ENCODE measurements around the gene DIAPH3. TPM values are rescaled to one million over a fixed set of nuclear protein-coding genes. Genes with fewer than 3 reads are reported as not detected.

Gene DIAPH3
- total RNA-seq, 1 donor from 2014 or later, result 4.5 TPM

DNA sequence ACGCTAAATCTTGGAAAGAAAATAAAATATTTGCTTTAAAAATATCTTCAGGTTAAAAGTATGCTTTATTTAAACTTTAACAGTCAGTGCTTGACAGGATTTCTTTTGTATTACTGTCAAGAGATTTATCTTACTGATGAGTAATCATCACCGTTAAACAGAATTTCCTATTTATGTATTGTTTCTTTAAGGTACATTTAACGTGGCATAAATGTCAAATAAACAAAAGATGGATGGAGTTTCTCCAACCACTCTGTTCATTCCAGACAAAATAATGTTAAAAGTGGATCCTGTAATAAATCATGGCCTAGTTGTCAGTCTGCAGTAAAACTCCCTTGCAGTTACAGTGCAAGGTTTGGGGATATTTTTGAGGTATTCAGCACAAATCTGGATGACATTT lies 298.3 kb downstream of the DIAPH3 start:
- no peak for DNase-seq (ENCODE audit: low spot score)
- Mint-ChIP-seq H3K4me1 (ENCODE audit: unreplicated experiment) (peaks cover 6% of the 10 kb centered on the region), H3K27me3 (ENCODE audit: unreplicated experiment) (no peaks in the 10 kb centered on the region), H3K9me3 (ENCODE audit: unreplicated experiment) (no peaks in the 10 kb centered on the region), H3K36me3 (ENCODE audit: low read depth, unreplicated experiment) (no peaks in the 10 kb centered on the region), H3K4me3 (ENCODE audit: unreplicated experiment) (no peak overlapping the region), H3K27ac (ENCODE audit: unreplicated experiment) (no peak overlapping the region)
- TF ChIP-seq, protein P1, sequence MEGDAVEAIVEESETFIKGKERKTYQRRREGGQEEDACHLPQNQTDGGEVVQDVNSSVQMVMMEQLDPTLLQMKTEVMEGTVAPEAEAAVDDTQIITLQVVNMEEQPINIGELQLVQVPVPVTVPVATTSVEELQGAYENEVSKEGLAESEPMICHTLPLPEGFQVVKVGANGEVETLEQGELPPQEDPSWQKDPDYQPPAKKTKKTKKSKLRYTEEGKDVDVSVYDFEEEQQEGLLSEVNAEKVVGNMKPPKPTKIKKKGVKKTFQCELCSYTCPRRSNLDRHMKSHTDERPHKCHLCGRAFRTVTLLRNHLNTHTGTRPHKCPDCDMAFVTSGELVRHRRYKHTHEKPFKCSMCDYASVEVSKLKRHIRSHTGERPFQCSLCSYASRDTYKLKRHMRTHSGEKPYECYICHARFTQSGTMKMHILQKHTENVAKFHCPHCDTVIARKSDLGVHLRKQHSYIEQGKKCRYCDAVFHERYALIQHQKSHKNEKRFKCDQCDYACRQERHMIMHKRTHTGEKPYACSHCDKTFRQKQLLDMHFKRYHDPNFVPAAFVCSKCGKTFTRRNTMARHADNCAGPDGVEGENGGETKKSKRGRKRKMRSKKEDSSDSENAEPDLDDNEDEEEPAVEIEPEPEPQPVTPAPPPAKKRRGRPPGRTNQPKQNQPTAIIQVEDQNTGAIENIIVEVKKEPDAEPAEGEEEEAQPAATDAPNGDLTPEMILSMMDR (IDR thresholded peaks at IDR 0.05; ENCODE audit: unreplicated experiment), result no peak

DNA sequence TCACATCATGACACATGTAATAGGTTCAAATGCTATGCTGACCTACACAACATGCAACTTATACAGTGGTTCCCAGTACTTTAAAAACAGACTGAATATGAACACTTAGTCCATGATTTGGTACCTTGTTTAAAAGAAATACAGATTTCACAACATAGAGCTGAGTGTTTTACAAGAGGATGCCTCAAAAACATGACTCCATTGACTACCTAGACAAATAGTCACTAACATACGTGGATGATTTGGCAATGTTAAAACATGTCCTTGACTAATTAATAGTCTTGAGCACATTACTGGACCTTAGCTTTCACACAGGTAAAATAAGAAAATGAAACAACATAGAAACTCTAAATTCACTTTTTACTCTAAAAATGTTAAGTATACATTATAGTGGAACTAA lies 300.1 kb downstream of the DIAPH3 start:
- H3K27me3 Mint-ChIP-seq (ENCODE audit: unreplicated experiment), result no peaks in the 10 kb centered on the region
- H3K36me3 Mint-ChIP-seq (ENCODE audit: low read depth, unreplicated experiment), result no peaks in the 10 kb centered on the region
- H3K4me1 Mint-ChIP-seq (ENCODE audit: unreplicated experiment), result peaks cover 6% of the 10 kb centered on the region
- H3K27ac Mint-ChIP-seq (ENCODE audit: unreplicated experiment), result no peak overlapping the region
- DNase-seq (ENCODE audit: low spot score), result no peak
- H3K4me3 Mint-ChIP-seq (ENCODE audit: unreplicated experiment), result no peak overlapping the region
- H3K9me3 Mint-ChIP-seq (ENCODE audit: unreplicated experiment), result no peaks in the 10 kb centered on the region
- TF ChIP-seq, protein P1 (IDR thresholded peaks at IDR 0.05; ENCODE audit: unreplicated experiment), result no peak

DNA sequence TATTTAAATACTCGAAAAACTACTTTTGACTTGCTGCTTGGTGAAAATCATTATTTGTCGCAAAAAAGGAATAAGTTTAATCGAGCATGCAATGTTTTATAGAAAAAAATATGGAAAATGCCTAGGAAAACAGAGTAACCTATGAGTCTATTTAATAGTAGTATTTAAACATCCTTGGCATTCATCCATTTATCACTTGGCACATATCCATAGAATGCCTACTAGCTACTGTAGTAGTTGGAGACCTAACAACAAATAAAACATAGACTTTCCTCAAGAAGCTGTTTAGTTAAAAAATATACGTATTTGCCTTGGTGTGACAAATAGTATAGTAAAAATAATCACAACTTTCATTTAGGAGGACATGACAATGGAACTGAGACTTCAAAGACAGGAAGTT lies 302.1 kb downstream of the DIAPH3 start:
- Mint-ChIP-seq H3K27me3 (ENCODE audit: unreplicated experiment) (no peaks in the 10 kb centered on the region), H3K36me3 (ENCODE audit: low read depth, unreplicated experiment) (no peaks in the 10 kb centered on the region), H3K4me3 (ENCODE audit: unreplicated experiment) (no peak overlapping the region), H3K4me1 (ENCODE audit: unreplicated experiment) (peaks cover 10% of the 10 kb centered on the region), H3K9me3 (ENCODE audit: unreplicated experiment) (no peaks in the 10 kb centered on the region), H3K27ac (ENCODE audit: unreplicated experiment) (no peak overlapping the region)
- TF ChIP-seq, protein P1 (IDR thresholded peaks at IDR 0.05; ENCODE audit: unreplicated experiment), result no peak
- DNase-seq (ENCODE audit: low spot score), result no peak

- H3K9me3 Mint-ChIP-seq (ENCODE audit: unreplicated experiment), result no peaks in the 10 kb centered on the region
- H3K4me1 Mint-ChIP-seq (ENCODE audit: unreplicated experiment), result peaks cover 3% of the 10 kb centered on the region
- no peak overlapping the region for H3K4me3 Mint-ChIP-seq (ENCODE audit: unreplicated experiment)
- H3K27me3 Mint-ChIP-seq (ENCODE audit: unreplicated experiment), result peaks cover 2% of the 10 kb centered on the region
- H3K27ac Mint-ChIP-seq (ENCODE audit: unreplicated experiment), result no peak overlapping the region
- TF ChIP-seq, protein P1 (IDR thresholded peaks at IDR 0.05; ENCODE audit: unreplicated experiment), result no peak
- no peaks in the 10 kb centered on the region for H3K36me3 Mint-ChIP-seq (ENCODE audit: low read depth, unreplicated experiment)
- DNase-seq (ENCODE audit: low spot score), result no peak
Observed at GRCh38 chr13:59856281-59856810, 307.4 kb downstream of the DIAPH3 start.

- H3K4me1 Mint-ChIP-seq (ENCODE audit: unreplicated experiment), result peaks cover 3% of the 10 kb centered on the region
- TF ChIP-seq, protein P1 (IDR thresholded peaks at IDR 0.05; ENCODE audit: unreplicated experiment), result no peak
- H3K9me3 Mint-ChIP-seq (ENCODE audit: unreplicated experiment), result no peaks in the 10 kb centered on the region
- no peaks in the 10 kb centered on the region for H3K36me3 Mint-ChIP-seq (ENCODE audit: low read depth, unreplicated experiment)
- H3K27ac Mint-ChIP-seq (ENCODE audit: unreplicated experiment), result no peak overlapping the region
- DNase-seq (ENCODE audit: low spot score), result no peak
- H3K27me3 Mint-ChIP-seq (ENCODE audit: unreplicated experiment), result no peaks in the 10 kb centered on the region
- no peak overlapping the region for H3K4me3 Mint-ChIP-seq (ENCODE audit: unreplicated experiment)
Observed at GRCh38 chr13:59846845-59847620, 316.7 kb downstream of the DIAPH3 start.

All from endothelial cell (in vitro differentiated cells).